Measurements from ENCODE around the gene PRELID1.

GRCh38 chr5:177312649-177313181, 9.1 kb downstream of the PRELID1 start:
- TF ChIP-seq CTCF (IDR thresholded peaks at IDR 0.05) (no peak), EP300 (IDR thresholded peaks at IDR 0.05; ENCODE audit: low read depth) (no peak)

Data from transverse colon (tissue), 3 donors.